ENCODE data around the gene RRAS. TPM values are rescaled to one million over a fixed set of nuclear protein-coding genes. Genes with fewer than 3 reads are reported as not detected.
A peak's percentile ranks its signal among the peaks of the same experiment; 100 is the strongest.

RRAS gene
- total RNA-seq (ENCODE audit: low replicate concordance), result 13.7 and 52.4 TPM in 2 replicates

- TF ChIP-seq CTCF (IDR thresholded peaks at IDR 0.05; ENCODE audit: insufficient read depth, low read length), result no peak
- peak within 1 kb of the TSS; percentile 83 for H3K4me3 ChIP-seq (ENCODE audit: low read depth, low read length)
- peak; percentile 100 for DNase-seq (ENCODE audit: low read depth)
These were observed at the start of gene RRAS for GRCh38 chr19:49640113-49640898. RRAS (minus strand) TSS chr19:49640143; CDS start chr19:49640098, 45 bp downstream.

- peak; percentile 53 for TF ChIP-seq CTCF (IDR thresholded peaks at IDR 0.05; ENCODE audit: insufficient read depth, low read length)
- H3K4me3 ChIP-seq (ENCODE audit: low read depth, low read length), result peak within 1 kb of the TSS; percentile 74
- no peak for DNase-seq (ENCODE audit: low read depth)
These were observed 49.5 kb upstream of the RRAS start, which contains the start of gene ADM5 for GRCh38 chr19:49689133-49690078. ADM5 (plus strand) TSS chr19:49689594; CDS start chr19:49689838, 244 bp downstream.

- TF ChIP-seq CTCF (IDR thresholded peaks at IDR 0.05; ENCODE audit: insufficient read depth, low read length), result no peak
- DNase-seq (ENCODE audit: low read depth), result no peak
- no peak overlapping the region for H3K4me3 ChIP-seq (ENCODE audit: low read depth, low read length)
These were observed 48.7 kb upstream of the RRAS start for GRCh38 chr19:49688531-49689132.

GRCh38 chr19:49687566-49688316 is 47.8 kb upstream of the RRAS start:
- H3K4me3 ChIP-seq (ENCODE audit: low read depth, low read length), result no peak overlapping the region
- no peak for TF ChIP-seq CTCF (IDR thresholded peaks at IDR 0.05; ENCODE audit: insufficient read depth, low read length)
- no peak for DNase-seq (ENCODE audit: low read depth)

- TF ChIP-seq CTCF (IDR thresholded peaks at IDR 0.05; ENCODE audit: insufficient read depth, low read length), result no peak
- H3K4me3 ChIP-seq (ENCODE audit: low read depth, low read length), result no peak overlapping the region
- DNase-seq (ENCODE audit: low read depth), result no peak
These were observed 47.2 kb upstream of the RRAS start for GRCh38 chr19:49687150-49687549.

Data from fibroblast of the aortic adventitia (primary cell).